Measurements from ENCODE around the gene TGFBR3L.

The TGFBR3L gene

DNA sequence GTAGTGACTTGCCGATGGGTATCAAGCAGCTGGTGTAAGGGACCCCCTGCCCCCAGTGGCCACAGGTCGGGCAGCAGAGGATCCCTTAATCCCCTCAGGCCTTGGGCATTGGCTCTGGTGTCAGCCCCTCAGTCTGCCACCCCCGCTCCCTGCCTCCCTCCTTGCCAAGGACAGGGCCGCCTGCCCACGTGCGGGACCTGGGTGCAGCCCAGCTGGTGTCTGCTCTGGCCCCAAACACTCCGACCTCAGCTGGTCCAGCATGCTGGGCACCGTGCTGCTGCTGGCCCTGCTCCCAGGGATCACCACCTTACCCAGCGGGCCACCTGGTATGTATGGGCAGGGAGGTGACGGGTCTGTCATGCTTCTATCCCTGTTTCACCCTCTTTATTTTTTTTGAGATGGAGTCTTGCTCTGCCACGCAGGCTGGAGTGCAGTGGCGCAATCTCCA lies at the start of gene TGFBR3L:
Gene TGFBR3L, plus strand, starts transcription at position 233 of the 448 bp plus-strand sequence.
- no peak for DNase-seq

- DNase-seq, result no peak
These were observed 49.2 kb upstream of the TGFBR3L start for GRCh38 chr19:7865262-7865911.

DNA sequence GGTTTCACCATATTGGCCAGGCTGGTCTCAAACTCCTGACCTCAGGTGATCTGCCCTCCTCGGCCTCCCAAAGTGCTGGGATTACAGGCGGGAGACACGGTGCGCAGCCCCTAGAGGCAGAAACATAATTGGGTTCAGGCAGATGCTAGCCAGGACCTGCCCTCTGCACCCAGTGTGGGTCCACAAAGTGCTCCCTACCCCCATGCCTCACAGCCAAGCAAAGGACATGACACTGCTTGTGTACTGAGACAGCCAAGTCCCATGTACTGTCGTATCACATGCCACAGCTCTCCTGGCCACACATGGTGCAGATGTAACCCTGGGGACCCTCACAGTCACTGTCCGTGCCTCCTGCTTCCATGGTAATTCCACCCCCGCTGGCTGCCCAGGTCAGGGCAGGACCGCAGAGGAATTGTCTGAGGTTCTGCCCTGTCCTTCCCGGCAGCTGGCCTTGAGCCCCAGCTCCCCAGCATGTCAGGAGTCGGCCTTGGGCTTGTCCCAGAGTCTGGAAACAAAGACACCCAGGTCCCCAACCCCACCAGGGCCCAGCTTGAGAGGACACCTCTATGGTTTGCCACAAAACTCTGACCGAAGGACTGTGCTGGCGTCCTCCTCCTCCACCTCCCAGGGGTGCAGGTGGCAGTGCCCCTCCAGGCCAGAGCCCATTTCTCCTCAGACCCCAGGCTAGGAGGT lies 48.1 kb upstream of the TGFBR3L start:
- DNase-seq, result no peak

DNA sequence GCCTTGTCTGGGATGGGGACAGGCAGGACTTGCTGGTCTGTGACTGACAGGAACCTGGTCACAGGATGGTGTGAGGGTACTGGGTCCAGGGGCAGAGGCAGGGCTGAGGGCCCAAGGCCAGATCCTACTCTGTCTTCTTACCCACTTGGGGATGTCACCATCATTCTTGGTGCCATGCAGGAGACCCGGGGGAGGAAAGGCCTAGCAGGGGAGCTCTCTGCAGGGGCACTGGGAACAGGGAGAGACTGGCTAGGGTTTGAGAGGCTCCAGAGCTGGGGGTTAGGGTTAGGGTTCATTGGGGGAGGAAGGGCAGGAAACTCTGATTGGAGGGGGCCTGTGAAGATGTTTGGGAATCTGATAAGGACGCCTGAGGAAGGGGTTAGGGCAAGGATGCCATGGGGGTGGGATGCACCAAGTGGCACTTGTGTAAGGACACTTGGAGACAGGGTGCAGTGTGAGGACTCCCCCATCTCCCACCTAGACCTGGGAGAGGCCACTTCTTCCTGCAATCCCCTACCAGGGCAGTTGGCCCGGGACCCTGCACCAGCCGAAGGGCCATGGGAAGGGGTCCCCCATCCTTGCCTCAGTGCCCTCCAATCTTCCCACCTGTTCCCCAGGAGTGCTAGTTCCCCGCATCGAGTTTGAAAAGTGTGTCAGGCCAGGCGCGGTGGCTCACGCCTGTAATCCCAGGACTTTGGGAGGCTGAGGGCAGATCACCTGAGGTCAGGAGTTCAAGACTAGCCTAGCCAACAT lies 47.4 kb upstream of the TGFBR3L start:
- no peak for DNase-seq

GRCh38 chr19:7868326-7868670 lies 46.3 kb upstream of the TGFBR3L start:
- DNase-seq, result peak; percentile 27

- peak; percentile 84 for DNase-seq
These were observed 45.8 kb upstream of the TGFBR3L start for GRCh38 chr19:7868671-7869452.

GRCh38 chr19:7869453-7869909 lies 45.1 kb upstream of the TGFBR3L start:
- DNase-seq, result peak; percentile 79

GRCh38 chr19:7869910-7870511 lies 44.6 kb upstream of the TGFBR3L start:
- DNase-seq, result peak; percentile 55

- DNase-seq, result peak; percentile 44
These were observed 43.8 kb upstream of the TGFBR3L start for GRCh38 chr19:7870571-7871436.

GRCh38 chr19:7871437-7872305 lies 43.0 kb upstream of the TGFBR3L start:
- DNase-seq, result peak; percentile 79

DNA sequence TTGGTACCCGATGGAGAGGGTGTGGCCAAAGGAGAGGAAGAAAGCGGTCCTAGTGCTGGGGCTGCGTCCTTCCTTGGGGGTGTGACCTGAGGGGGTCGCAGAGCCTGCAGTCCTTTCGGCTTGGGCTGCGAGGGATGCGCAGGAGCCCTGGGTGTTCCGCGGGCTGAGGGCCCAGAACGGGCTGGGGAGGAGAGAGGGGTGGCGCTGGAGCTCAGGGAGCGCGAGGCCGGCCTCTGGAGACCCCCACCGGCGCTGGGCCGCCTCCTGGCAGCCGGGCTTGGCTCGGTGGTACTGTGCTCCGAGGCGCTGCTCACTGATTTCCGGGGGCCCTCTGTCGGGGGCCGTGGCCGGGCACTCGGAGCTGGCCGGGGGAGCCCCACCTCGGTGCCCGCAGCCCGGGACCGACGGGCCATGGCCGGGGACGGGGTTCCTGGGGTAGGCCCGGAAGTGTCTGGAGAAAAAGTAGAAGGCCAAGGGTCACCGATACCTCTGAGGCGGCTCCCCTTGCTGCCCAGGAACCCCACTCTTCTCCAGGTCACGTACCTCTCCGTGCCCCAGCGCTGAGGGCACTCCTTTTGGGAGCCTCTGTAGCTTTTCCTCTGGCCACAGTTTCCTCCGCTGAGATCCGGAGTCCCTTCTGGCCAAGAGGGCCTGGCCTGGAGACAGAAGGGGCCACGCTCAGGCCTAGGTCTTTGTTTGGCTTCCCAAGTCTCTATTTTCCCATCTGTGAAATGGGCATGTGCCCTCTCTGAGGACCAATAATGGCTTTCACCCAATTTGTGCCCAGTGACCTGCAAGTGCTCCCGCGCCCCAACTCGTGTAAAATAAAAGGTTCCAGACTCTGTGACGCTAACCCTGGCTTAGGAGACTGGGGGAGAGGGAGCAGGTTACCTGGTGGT lies 42.1 kb upstream of the TGFBR3L start:
- no peak for DNase-seq

- no peak for DNase-seq
These were observed 41.1 kb upstream of the TGFBR3L start for GRCh38 chr19:7873304-7874075.

DNA sequence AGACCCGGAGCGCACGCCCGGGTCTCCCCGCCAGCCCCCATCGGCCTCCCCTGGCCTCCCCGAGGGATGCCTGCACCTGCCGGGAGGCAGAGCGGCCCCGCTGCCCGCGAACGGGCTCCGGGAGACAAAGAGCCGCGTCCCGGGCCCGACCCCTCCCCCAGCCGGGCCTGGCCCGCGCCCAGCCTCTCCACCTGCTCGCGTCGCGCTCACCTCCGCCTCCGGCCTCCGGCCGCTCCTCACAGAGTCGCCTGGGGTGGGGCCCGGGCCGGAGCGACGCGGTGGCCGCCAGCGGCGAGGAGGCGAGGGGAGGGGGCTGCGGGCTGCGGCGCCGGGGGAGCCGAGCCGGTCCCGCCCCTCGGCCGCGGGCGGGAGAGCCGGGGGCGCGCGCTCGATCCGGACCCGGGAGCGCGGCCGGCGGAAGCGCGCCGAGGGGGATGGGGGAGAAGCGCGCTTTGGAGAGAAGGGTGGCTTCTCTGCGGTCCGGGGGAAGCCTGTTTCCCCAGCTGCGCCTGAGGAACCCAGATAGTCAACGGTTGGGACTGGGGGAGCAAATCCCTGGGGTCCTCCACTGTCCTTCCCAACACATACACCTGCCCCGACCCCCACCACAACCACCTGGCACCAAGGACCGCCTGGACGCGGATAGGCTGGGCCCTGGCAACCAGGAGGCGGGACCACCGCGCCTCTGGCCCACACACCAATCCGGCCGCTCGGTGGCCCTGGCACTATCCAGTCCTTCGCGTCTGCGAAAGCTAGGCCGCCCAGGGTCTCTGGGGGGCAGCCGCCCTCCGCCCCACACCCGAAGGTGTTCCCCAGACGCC lies 40.3 kb upstream of the TGFBR3L start, which contains the start of gene PRR36:
Gene PRR36, minus strand, starts transcription at position 315 of the 821 bp plus-strand sequence. CDS start 701 bp downstream, outside the sequence.
- peak; percentile 21 for DNase-seq

DNA sequence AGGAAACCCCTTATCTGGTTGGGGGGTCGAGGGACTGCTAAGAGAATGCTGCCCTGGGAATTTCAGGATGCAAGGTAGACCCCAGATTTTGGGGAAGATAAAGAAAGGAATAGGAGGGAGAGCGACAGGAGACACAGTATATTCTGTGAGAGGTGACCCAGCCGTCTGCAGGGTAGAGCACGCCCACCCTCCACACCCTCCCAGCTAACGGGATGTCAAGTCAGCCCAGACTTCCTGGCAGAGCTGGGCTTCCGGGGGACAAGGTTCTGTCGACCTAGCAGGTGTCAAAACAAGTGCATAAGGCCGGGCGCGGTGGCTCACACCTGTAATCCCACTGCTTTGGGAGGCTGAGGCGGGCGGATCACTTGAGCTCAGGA lies 39.7 kb upstream of the TGFBR3L start:
- DNase-seq, result no peak

- DNase-seq, result no peak
These were observed 37.3 kb upstream of the TGFBR3L start for GRCh38 chr19:7877249-7877836.

GRCh38 chr19:7879111-7879807 lies 35.4 kb upstream of the TGFBR3L start:
- DNase-seq, result no peak
